OCI-LY1 (cell line): Measurements from ENCODE around the gene ARF6.

ENCODE experiments used
- CTCF ChIP-seq: fragments of 200-600 bp; sonication (generic), shearing (Covaris generic); IDR thresholded peaks from 2 replicates; pipeline ENCODE4 v1.5.1; 2017; ENCODE audit warnings: mild to moderate bottlenecking, antibody characterized with exemption, low read length, moderate library complexity, mixed read lengths
- EZH2 ChIP-seq: fragments of 200-600 bp; sonication (generic), shearing (Covaris generic); IDR thresholded peaks from 2 replicates; pipeline ENCODE4 v1.8.0; 2017; ENCODE audit warnings: borderline replicate concordance, mixed run types, mild to moderate bottlenecking, antibody characterized with exemption, low read length, moderate library complexity, mixed read lengths

DNA sequence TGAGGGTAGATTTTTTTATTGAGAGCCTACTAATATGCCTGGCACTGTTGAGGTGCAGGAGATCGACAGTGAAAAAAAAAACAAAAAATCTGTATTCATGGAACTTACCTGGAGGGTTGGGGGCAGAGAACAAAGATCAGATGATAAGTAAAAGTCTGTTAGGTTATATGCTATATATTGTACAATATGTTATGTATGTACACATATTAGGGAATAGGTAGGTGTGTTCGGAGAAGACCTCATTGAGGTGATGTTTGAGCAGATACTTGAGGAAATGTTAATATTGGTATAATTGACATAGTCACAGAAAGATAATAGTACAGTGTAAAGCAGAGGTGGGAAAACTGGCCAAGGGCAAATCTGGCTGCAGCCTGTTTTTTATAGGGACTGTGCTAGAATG is 5.6 kb downstream of the ARF6 start:
- TF ChIP-seq CTCF (no peak), EZH2 (no peak)
